HG03095 (cell line): Measurements from ENCODE around the gene HOXB13.

Source experiments
- ATAC-seq: cut with Tn5 transposase; IDR thresholded peaks from one replicate; pipeline ENCODE4 v1.9.1; 2021; ENCODE audit warnings: moderate library complexity; ENCODE audit not compliant: unreplicated experiment

HOXB13 gene

DNA sequence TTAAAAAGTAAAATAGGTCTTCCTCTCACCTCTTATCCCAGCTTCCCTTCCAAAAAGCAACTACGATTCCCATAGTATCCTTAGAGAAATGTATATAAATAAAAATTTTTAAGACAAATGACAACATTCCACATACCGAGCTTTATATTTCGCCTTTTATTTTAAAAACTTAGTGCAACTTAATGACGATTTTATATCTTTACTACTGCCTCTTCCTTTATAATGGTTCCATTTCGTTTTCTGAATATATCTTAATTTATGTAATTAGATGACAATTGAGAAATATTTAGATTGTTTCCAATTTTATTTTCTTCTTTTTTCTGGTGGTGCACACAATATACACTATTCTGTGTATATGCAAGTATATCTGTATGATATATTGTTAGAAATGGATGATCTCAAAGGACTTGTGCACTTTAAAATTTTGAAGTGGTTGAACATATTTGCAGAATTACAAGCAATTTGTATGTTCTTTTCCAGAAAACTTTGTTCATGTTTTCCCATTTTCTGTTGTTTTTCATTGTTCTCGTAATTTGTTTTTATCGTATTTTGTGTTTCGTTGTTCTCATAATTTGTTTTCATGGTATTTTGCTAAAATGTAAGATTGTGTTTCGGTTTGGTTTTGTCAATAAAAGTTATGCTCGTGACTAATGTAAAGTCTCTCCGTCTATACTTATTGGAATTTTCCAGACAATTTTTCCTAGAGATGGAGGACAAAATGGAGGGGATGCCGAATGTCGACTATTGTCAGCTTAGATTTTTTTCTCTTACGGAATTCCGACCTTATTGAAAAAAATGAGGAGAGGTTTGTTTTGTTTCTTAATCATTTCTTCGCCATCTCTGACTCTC is 20.4 kb upstream of the HOXB13 start:
- ATAC-seq = no peak

DNA sequence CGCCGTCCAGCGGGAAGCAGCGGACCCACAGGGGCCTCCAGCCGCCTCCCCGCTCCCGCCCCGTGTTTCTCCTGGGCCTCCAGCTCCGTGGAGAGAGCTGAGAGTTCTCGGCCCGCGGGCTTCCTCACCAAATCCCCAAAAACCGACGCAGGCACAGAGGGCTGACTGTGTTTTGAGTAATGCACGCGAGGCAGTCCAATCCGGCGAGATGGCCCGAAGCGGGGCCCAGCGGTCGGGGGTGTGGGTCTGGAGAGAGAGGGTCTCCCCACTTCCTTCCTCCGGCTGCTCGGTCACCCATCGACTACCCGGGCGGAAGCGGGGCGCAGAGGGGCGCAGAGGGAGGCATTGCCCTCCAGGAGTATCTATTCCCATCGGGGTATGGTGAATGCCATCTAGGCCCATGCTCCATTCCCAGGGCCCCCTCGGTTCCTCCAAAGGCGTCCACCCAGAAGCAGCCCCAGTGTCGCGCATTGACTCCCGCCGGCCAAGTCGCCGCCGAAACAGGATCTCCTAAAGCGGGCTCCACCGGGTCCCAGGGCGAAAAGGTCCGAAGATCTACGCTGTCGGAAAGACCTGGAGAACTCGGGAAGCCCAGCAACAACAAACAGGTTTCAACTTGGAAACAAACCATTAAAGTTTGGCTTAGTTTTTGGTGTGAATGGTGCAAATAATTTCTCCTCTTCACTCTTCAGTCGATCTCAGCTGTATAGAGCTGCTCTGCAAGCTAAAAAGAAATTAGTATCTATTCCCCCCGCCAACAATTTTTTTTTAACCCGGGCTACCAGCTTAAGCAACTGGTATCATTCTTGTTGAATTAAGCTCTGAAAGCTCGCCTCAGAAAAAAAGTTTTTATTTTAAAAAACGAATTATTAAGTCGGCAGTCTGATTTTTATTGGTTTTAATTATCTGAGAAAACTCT is 19.2 kb upstream of the HOXB13 start:
- no peak for ATAC-seq

DNA sequence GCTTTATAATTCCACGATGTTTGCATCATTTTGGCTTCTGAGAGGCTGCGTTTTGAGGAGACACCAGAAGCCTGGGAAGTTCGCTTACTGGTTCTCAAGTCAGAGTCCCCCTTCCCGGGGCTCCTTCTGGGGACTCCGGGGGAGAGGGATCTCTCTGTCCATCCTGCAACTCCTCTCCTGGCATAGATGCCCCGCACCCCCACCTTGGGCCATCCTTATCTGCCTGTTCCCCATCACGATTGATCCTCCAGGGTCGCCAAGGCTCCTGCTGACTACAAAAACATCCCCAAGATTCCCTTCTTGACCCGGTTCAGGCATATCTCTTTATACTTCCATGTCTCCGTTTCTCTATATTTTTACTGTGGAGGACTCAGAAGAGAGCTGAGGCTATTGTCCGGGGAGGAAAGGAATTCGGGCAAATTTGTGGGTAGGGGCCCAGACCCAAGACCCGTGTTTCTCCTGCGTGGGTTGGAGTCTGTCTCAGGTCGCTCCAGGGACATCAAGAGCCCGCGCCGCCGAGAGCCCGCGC is 18.4 kb upstream of the HOXB13 start:
- no peak for ATAC-seq

DNA sequence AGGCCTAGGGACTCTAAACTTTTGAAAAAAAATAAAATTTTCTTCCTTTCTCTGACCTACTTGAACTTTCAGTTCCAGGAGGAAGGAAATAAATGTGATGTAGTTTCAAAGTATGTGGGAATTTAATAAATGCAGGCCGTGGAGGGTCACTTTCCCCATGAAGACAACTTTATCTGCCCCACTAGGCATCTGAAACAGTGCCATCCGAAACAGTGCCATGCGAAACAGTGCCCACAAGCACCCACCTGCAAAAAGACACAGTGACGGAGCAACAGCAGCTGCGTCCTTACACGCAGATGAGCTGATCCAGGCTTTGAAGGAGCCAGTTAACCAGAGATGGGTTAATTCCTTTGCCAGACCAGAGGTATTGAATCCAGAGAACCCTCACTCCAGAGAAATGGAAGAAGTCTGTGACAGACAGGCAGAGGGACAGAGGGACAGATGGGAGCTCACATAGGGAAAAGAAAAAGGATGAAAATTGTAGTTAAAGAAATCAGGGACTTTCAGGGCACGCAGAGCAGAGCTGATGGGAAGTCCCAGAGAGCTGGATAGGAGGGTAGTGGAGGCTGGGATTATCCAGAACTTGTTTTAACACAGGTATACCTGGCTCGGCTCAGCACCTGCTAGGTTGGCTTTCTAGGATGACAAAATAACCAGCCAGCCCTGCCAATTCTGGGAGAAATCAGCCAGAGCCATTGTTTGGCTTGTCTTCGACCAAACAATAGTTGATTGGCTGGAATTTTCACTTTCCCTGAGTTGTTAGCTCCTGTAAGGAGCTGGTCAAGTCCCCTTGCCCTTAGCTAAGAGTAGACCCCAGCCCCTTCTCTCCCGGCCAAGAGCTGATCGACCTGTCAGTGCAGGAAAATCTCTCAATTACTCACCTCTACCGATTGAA is 17.1 kb upstream of the HOXB13 start:
- no peak for ATAC-seq

DNA sequence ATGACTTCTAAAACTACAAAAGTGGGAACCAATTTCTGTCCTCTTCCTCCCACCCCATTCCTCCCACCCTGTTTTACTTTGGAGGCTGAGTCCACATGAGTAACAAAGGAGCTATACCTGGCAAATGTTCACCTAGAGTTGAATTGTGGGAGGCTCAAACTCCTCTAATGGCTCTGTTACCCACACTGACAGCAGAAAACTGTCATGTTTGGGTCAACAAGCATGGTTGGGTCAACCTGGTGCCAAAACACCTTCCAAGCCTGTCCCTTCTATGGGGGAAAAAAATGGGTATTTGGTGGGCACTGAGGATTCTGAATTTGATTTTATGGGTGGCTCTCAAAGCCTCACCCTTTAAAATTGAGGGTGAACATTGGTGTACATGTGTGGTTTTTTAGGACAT is 12.0 kb upstream of the HOXB13 start:
- ATAC-seq = no peak

DNA sequence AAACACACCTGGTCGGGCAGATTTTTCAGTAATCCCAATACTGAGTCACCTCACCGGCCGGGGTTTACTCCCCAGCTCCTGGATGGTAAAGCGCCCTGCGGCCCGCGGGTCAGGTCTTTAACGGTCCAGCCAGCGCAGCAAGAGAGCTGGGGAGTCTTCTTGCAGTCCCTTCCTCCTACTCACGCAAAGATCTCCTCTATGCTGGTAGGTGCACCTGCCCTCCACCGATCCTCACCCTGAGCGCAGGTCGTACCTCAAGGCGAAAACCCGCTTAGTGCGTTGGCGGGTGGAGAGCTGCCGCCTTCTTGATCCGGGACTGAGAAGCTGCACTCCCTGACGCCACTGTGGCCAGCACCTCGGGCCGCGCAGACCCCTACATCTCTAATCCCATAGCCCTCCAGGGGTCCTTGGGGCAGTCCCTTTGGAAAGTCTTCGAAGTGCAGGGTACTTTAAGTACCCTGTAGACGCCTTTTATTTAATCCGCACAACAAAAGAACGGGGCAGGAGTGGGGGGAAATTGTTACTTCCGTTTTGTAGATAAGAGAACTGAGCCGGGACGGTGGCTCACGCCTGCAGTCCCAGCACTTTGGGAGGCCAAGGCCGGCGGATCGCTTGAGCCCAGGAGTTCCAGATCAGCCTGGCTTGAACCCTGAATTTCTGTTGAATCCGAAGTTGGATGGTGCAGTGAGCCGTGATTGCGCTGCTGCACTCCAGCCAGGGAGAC is 10.4 kb upstream of the HOXB13 start:
- no peak for ATAC-seq

DNA sequence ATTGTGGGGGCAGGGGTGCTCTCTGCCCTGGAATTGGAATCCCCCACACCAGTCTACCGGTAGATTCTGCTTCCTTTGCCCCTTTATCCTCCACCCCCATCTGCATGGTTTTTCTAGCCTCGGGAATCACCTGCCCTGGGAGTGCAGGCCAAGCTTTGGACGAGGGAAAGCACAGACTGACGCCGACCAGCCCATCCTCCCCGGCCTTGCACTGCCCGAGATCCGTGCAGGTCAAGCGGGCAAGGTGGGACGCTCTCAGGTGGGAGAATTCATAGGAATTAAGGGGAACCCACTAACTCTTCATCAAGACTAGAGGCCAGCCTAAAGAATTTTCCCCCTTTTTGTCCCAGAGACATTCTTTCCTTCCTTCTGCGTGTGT is 9.9 kb upstream of the HOXB13 start:
- no peak for ATAC-seq

DNA sequence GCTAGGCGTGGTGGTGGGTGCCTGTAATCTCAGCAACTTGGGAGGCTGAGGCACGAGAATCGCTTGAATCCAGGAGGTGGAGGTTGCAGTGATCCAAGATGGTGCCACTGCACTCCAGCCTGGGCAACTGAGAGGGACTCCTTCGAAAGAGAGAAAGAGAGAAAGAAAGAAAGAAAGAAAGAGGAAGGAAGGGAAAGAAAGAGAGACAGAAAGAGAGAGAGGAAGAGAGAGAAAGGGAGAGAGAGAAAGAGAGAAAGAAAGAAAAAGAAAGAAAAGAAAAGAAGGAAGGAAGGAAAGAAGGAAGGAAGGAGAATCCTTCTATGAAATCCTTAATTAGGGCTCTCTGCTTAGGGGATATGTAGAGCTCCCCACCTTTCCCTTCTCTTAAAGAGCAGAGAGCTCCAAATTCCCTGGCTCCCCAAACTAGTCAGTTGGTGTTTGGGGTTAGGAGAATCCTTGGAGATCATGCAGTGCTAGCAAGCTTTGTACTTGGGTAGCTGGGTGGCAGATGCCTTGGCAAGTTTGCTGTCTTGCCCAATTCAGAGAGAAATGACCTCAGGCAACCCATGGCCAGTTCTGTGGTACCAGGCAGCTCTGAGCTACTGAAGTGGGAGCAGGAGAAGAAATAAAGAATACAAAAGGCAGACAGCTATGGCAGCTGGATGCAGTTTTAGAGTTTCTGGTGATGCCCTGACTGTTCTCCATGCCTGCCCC is 8.9 kb upstream of the HOXB13 start:
- ATAC-seq = no peak

DNA sequence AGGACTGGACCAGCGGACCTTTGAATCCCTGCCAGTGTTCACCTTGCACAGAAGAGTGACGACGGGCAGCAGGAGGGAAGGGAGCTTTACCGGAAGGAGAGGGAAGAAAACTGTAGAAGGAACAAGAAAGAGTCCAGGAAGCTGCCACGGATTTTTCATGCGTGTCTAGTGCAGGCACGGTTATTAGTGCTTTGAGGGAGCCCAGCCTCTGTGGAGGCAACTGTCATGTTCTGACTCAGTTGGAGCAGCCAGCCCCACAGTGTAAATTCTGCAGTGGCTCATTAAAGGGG is 6.5 kb upstream of the HOXB13 start:
- no peak for ATAC-seq

DNA sequence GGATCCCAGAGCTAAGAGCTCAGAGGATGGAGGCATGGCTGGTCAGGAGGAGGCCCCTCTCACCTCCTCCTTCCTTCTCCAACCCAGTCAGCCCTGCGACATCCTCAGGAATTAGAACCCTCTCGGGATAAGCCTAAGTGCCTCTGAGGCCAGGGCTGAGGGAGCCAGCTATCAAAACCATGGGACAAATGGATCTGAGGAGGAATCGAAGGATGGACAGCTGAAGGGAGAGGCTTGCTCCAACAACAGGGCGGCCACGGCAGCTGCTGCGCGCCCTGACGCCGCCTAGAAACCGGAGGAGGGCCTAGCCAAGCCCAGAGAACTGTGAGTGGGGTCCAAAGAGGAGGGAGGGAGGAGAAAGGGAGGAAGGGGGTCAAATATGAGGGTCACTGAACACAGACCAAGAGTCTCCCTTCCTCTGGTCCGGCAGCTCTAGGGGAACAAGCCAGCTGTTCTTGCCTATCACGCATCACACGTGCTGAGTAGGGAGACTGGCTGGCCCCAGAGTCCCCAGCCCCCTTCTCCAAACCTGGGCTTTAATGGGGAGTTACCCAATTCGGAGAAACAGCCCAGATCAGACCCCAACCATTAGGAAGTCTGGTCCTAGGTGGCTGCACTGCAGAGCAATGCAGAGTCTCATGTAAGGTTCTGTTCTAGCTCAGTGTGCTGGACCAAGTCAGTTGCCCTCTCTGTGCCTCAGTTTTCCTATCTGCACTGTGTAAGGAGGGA is 5.9 kb upstream of the HOXB13 start:
- ATAC-seq = no peak

DNA sequence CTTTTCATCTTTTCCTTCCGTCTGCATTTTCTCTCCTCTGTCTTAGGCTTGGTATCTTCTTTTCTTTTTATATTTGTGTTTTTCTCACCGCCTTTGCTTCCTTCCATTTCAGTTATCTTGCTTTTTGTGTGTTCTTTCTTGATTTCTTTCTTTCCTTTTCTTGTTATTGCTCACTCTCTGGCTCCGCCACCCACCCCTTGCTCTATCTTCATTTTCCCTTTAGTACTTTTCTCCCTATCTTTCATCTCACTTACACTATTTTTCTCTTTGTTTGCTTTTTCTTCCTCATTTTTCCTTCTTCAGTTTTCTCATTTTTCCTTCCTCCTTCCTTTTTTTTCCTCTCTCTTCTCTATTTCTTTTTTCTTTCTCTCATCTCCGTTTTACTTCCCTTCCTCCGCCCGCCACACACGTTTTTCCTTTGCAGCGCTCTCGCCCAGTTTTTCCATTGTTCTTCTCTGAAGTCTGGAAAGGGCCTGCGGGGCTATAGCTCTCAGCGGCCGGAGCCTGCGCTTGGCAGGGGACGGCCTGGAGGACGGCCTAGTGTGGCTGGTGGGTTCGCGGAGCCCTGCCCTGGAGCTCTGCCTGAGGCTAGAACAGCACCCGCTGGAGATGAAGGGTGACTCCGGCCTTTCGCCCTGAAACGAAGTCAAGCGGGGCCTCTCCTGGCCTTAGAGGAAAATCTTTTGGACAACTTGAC is 5.2 kb upstream of the HOXB13 start:
- ATAC-seq = no peak

DNA sequence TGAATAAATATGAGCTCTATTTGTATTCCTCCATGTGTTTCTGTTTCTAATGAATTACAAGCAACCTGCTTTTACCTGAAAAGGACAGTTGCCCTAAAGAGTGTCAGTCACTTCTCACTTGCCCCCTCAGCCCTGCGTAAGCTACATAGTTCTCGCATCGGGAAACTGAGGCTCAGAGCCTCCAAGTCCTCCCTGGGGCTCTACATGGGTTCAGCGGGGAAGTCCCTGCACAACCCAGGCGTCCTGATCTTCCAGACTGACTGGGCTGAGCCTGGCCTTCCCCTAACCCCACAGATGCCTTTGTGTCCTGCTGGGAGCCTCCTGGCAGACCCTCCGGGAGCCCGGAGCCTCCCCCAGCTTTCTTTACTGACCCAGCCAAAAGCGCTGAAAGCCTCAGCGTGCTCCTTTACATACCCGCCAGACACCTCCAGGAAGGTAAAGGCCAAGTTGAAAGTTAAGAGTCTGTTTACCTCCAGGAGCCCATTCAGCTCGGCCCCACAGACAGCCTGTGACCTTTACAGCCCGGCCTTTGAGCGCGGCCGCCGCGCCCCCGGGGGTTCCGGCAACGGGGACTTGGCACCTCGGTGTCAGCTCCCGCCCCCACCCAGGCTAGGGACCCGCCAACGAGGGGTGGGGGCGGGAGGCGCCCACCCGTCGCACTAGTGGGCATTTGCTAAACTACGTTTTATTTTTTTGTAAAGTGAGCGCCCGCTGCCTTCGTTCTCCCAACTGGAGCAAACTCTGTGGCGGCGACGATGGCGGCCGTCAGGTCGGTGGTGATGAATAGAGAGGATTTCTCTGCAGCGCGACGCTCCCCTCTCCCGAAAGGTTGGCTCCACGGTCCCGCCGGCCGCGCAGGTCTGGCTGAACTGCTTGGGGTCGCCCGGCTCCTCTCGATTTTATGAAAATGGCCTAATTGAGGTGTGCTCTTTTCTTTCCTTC is 4.4 kb upstream of the HOXB13 start:
- ATAC-seq = no peak

DNA sequence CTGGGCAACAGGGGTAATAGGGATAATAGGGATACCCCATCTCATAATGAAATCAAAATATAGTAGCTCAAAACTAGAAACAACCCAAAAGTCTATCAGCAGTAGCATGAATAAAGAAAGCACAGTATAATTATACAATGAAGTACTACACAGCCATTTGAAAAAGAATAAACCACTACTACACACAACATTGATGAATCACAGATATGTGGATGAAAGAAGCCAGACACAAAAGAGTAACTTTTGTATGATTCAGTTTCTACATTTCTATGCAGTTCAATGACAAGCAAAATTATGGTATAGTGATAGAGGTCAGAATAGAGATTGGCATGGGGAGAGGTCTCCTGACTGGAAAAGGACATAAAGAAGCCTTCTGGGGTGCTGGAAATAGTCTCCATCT is 2.8 kb upstream of the HOXB13 start:
- ATAC-seq = no peak

DNA sequence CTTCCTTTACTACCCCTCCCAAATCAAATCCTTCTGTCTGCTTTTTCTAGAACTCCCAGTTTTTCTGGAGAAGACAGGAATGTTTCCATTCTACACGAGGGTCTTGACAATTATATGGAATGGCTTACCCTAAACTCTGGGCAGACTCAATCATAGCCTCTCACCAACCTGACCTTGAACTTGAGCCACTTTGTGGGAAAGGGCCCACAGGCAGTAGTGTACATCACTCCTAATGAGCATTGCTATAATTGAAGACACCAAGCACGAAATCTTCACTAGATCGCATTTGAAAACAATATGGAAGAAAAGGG is 1.6 kb upstream of the HOXB13 start:
- ATAC-seq = no peak

DNA sequence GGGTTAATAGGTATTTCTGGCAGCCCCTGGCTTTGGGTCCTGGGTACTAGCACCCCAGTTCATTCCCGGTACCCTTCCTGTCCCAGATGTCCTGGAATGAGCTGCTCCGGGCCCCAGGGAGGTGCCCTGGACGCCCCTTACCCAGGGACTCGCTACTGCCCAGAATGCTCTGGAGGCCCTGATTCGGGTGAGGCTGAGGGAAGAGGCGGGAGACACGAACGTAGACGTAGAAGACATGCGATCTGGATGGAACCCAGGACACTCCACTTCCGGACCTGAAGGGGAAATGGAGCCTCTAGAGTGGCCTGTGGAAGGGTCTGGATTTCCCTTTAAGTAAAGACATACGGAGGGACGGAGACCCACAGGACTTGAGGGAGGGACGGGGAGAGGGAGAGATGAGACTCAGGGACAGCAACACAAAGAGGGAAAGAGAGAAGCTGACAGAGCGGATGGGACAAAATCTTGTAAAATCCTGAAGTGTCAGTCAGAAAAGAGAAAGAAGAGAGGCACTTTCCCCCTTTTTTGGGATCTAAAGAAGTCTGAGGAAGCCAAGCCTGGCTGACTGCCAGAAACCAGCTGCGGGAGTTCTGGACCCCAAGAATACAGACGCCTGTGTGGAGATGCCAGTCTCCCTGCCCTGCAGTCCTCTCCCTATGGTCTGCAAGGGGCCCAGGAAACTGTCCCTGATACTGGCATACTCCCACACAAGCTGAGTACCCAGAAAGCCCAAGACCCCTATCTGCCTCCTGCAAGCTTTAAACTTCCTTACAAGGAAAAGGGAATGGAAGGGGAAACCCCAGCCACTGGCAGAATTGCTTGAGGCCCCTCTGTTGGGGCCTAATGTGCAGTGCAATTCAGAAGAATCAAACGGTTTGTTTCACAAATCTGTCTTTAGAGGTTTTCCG is 1.0 kb upstream of the HOXB13 start:
- no peak for ATAC-seq

DNA sequence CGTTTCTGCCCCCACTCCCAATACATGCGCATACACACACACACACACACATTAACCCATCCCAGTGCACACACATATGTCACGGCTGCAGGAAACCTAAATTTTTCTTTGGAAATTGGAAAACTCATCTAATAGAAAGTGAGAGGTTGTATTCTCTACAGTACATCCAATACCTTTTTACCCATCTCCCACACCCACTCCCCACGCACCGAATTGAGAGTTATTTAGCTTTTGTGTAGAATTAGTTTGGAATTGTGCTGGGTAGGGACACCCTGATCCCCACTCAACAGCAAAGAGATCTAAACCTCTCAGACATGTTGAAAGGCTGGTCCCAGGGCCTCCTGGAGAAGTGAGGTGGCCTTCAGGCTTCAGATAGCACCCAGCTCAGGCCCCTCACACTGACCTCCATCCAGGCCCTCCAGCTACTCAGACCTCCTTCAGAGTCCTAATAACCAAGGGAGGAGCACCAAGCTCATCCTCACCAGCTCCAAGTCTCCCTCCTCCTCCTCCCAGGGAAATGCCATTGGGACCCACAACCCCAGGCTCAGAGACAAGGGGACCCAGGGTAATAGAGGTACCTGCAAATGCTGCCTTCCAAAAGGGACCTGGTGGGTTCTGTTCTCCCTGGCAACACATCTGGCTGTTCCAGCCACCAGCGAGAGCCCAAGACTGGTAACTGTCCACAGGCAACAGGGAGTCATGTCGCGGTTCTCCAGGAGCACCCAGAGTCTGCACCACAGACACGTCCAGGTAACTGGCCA is 955 bp downstream of the HOXB13 start:
- ATAC-seq = no peak
